ENCODE measurements around the gene HPSE2.
"Not testable (repeated sequence)": the region's sequence is repeated elsewhere in the genome, so short reads cannot be mapped to it uniquely, and the experiment has no call there.

The HPSE2 gene

DNA sequence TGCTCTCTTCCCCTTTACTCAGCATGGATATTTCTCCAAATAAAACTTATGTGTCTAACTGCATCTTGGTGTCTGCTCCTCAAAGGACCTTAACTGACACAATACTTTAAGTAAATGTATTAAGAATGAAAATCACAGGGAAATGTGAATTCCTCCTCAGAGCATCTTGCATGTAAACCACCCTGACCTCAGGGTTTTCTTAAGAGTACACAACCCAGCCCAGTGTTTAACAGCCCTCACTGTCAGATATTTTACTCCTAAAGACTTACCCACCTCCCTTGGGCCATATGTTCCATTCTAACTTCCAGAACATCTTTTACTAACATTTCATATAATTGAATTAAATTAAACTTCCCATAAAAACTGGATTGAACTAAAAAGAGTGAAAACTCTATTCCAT lies 315.3 kb downstream of the HPSE2 start:
- Histone ChIP-seq H3K27ac (ENCODE audit: low read depth, low read length) (no peak overlapping the region), H3K4me3 (ENCODE audit: low read depth, low read length) (no peak overlapping the region), H3K27me3 (ENCODE audit: control insufficient read depth, insufficient read depth, low read length) (no peaks in the 10 kb centered on the region), H3K9ac (ENCODE audit: low read length) (no peak overlapping the region), H3K9me3 (ENCODE audit: control insufficient read depth, insufficient read depth, low read depth, low read length) (no peaks in the 10 kb centered on the region), H3K36me3 (ENCODE audit: control insufficient read depth, insufficient read depth, low read length) (no peaks in the 10 kb centered on the region), H3K4me1 (ENCODE audit: control insufficient read depth, insufficient read depth, low read length) (peaks cover 8% of the 10 kb centered on the region)

DNA sequence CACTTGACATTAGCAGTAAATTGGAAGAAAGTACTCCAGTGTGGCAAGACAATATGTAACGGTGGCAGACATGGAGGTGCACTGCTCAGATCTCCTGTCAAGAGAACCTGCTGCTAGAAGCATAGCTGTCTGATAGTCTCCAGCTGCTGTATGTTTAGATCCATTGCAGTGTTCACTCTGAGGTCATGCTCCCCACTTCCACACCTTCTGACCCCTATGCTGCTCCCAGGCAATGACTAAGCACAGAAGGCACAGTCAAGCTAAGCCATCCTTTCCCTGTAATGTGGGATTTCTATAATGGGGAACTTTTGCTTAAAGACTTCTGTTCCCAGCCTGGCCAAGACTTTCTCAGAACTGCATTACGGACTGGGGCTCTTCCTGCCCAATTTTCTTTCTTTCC lies 315.8 kb downstream of the HPSE2 start:
- Histone ChIP-seq H3K27ac (ENCODE audit: low read depth, low read length) (no peak overlapping the region), H3K27me3 (ENCODE audit: control insufficient read depth, insufficient read depth, low read length) (no peaks in the 10 kb centered on the region), H3K4me1 (ENCODE audit: control insufficient read depth, insufficient read depth, low read length) (peaks cover 8% of the 10 kb centered on the region), H3K4me3 (ENCODE audit: low read depth, low read length) (no peak overlapping the region), H3K9me3 (ENCODE audit: control insufficient read depth, insufficient read depth, low read depth, low read length) (no peaks in the 10 kb centered on the region), H3K9ac (ENCODE audit: low read length) (no peak overlapping the region), H3K36me3 (ENCODE audit: control insufficient read depth, insufficient read depth, low read length) (no peaks in the 10 kb centered on the region)

DNA sequence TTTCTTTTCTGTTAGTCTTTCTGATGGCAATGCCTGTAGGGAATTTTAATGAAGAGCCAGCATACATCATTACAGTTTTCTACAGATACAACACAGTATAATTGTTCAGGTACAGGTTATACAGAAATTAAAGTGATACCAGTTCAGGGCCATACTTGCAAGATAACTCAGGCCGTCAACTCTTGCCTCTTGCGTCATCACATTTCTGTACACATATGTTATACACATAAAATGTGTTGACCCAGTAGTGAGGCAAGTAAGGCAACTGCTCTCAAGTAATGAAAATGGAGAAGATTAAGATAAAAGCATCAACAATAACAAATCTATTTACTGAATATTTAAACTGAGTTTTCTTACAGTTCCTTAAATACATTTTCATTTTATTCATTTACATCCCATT lies 317.8 kb downstream of the HPSE2 start:
- H3K36me3 ChIP-seq (ENCODE audit: control insufficient read depth, insufficient read depth, low read length): no peaks in the 10 kb centered on the region
- H3K9ac ChIP-seq (ENCODE audit: low read length): no peak overlapping the region
- H3K27me3 ChIP-seq (ENCODE audit: control insufficient read depth, insufficient read depth, low read length): no peaks in the 10 kb centered on the region
- H3K4me3 ChIP-seq (ENCODE audit: low read depth, low read length): no peak overlapping the region
- H3K4me1 ChIP-seq (ENCODE audit: control insufficient read depth, insufficient read depth, low read length): peaks cover 8% of the 10 kb centered on the region
- no peaks in the 10 kb centered on the region for H3K9me3 ChIP-seq (ENCODE audit: control insufficient read depth, insufficient read depth, low read depth, low read length)
- no peak overlapping the region for H3K27ac ChIP-seq (ENCODE audit: low read depth, low read length)

DNA sequence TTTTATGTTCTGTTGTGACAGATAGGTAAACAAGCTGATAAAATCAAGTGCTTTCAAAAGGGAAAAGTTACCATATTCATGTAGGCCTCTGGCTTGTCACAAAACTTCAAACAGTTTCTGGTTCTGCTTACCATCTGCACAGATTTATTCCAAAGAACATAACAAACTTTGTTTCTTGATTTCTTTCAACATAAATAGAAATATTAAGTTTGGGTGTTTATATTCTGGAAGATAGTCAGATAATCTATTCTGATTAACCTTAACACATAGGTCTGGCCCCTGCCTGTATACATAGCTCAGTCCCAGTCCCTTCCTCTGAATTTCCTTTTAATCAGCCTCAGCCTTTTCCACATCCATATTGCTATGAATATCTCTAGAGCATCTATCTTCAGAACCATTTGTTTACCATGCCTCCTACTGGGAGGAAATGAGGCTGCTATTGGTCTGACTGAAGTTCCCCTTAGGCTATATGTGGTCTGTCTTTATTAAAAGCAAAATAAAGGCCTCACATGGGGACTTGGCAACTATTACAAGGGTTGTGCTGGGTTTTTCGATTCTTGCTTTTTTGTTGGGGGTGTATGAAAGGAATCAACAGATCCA lies 319.0 kb downstream of the HPSE2 start:
- peaks cover 8% of the 10 kb centered on the region for H3K4me1 ChIP-seq (ENCODE audit: control insufficient read depth, insufficient read depth, low read length)
- H3K27ac ChIP-seq (ENCODE audit: low read depth, low read length): no peak overlapping the region
- H3K9me3 ChIP-seq (ENCODE audit: control insufficient read depth, insufficient read depth, low read depth, low read length): no peaks in the 10 kb centered on the region
- H3K27me3 ChIP-seq (ENCODE audit: control insufficient read depth, insufficient read depth, low read length): no peaks in the 10 kb centered on the region
- no peak overlapping the region for H3K4me3 ChIP-seq (ENCODE audit: low read depth, low read length)
- no peaks in the 10 kb centered on the region for H3K36me3 ChIP-seq (ENCODE audit: control insufficient read depth, insufficient read depth, low read length)
- H3K9ac ChIP-seq (ENCODE audit: low read length): no peak overlapping the region

GRCh38 chr10:98915911-98916310 lies 319.7 kb downstream of the HPSE2 start:
- Histone ChIP-seq H3K9me3 (ENCODE audit: control insufficient read depth, insufficient read depth, low read depth, low read length) (no peaks in the 10 kb centered on the region), H3K27ac (ENCODE audit: low read depth, low read length) (no peak overlapping the region), H3K4me3 (ENCODE audit: low read depth, low read length) (no peak overlapping the region), H3K9ac (ENCODE audit: low read length) (no peak overlapping the region), H3K36me3 (ENCODE audit: control insufficient read depth, insufficient read depth, low read length) (no peaks in the 10 kb centered on the region), H3K4me1 (ENCODE audit: control insufficient read depth, insufficient read depth, low read length) (peaks cover 8% of the 10 kb centered on the region), H3K27me3 (ENCODE audit: control insufficient read depth, insufficient read depth, low read length) (no peaks in the 10 kb centered on the region)

DNA sequence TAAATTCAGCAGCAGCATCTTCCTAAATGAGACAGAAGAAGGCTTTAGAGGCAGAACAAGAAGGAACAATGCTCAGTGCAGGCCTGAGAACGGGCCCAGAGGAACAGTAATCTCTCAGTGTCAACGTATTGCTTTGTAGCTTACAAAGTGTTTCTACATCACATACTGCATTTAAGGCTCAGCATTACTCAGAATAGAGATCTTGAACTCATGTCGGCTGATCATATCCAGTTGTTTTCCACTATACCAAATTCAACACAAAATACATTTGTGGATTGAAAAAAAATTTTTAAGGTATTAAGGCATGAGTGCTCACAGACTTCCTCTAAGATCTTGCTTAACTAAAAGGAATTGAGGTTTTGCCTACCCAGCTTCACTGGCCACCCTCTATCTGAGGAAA lies 325.1 kb downstream of the HPSE2 start:
- Histone ChIP-seq H3K4me3 (ENCODE audit: low read depth, low read length) (no peak overlapping the region), H3K27me3 (ENCODE audit: control insufficient read depth, insufficient read depth, low read length) (no peaks in the 10 kb centered on the region), H3K4me1 (ENCODE audit: control insufficient read depth, insufficient read depth, low read length) (no peaks in the 10 kb centered on the region), H3K36me3 (ENCODE audit: control insufficient read depth, insufficient read depth, low read length) (no peaks in the 10 kb centered on the region), H3K9me3 (ENCODE audit: control insufficient read depth, insufficient read depth, low read depth, low read length) (no peaks in the 10 kb centered on the region), H3K27ac (ENCODE audit: low read depth, low read length) (no peak overlapping the region), H3K9ac (ENCODE audit: low read length) (no peak overlapping the region)

DNA sequence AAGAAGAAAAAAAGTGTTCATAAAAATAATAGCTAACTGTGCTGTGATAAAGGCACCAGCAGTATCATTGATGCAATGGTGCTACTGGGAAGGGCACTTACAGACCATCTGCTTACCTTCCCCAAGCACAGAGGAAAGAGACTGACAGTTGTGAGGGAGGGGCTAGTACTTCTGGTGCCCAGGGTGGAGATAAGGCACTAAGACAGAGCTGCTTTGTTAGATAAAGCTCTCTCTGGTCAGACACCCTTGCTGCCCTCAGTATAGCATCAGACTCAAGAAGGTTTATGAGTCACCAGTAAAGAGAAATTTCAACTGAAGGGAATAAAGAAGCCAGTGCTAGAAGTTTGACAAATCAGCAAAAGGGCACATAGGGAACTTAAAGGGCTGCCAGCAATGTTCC lies 325.6 kb downstream of the HPSE2 start:
- Histone ChIP-seq H3K4me3 (ENCODE audit: low read depth, low read length) (no peak overlapping the region), H3K9ac (ENCODE audit: low read length) (no peak overlapping the region), H3K36me3 (ENCODE audit: control insufficient read depth, insufficient read depth, low read length) (no peaks in the 10 kb centered on the region), H3K27ac (ENCODE audit: low read depth, low read length) (no peak overlapping the region), H3K27me3 (ENCODE audit: control insufficient read depth, insufficient read depth, low read length) (no peaks in the 10 kb centered on the region), H3K4me1 (ENCODE audit: control insufficient read depth, insufficient read depth, low read length) (no peaks in the 10 kb centered on the region), H3K9me3 (ENCODE audit: control insufficient read depth, insufficient read depth, low read depth, low read length) (no peaks in the 10 kb centered on the region)

GRCh38 chr10:98908868-98909267 lies 326.8 kb downstream of the HPSE2 start:
- Histone ChIP-seq H3K27ac (ENCODE audit: low read depth, low read length) (no peak overlapping the region), H3K9me3 (ENCODE audit: control insufficient read depth, insufficient read depth, low read depth, low read length) (no peaks in the 10 kb centered on the region), H3K27me3 (ENCODE audit: control insufficient read depth, insufficient read depth, low read length) (no peaks in the 10 kb centered on the region), H3K4me3 (ENCODE audit: low read depth, low read length) (no peak overlapping the region), H3K36me3 (ENCODE audit: control insufficient read depth, insufficient read depth, low read length) (no peaks in the 10 kb centered on the region), H3K9ac (ENCODE audit: low read length) (no peak overlapping the region), H3K4me1 (ENCODE audit: control insufficient read depth, insufficient read depth, low read length) (no peaks in the 10 kb centered on the region)

DNA sequence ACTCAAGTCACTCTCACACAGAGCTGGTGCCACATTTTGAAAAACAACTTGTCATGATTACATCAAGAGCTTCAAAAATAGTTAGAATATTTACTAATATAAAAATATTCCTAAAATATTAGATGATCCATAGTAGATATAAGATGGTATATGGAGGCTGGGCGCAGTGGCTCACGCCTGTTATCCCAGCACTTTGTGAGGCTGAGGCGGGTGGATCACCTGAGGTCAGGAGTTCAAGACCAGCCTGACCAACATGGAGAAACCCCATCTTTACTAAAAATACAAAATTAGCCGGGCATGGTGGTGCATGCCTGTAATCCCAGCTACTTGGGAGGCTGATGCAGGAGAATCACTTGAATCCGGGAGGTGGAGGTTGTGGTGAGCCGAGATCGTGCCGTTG lies 327.4 kb downstream of the HPSE2 start:
- H3K27ac ChIP-seq (ENCODE audit: low read depth, low read length); H3K9me3 ChIP-seq (ENCODE audit: control insufficient read depth, insufficient read depth, low read depth, low read length); H3K4me3 ChIP-seq (ENCODE audit: low read depth, low read length); H3K36me3 ChIP-seq (ENCODE audit: control insufficient read depth, insufficient read depth, low read length); H3K9ac ChIP-seq (ENCODE audit: low read length); H3K4me1 ChIP-seq (ENCODE audit: control insufficient read depth, insufficient read depth, low read length); H3K27me3 ChIP-seq (ENCODE audit: control insufficient read depth, insufficient read depth, low read length): not testable (repeated sequence)

DNA sequence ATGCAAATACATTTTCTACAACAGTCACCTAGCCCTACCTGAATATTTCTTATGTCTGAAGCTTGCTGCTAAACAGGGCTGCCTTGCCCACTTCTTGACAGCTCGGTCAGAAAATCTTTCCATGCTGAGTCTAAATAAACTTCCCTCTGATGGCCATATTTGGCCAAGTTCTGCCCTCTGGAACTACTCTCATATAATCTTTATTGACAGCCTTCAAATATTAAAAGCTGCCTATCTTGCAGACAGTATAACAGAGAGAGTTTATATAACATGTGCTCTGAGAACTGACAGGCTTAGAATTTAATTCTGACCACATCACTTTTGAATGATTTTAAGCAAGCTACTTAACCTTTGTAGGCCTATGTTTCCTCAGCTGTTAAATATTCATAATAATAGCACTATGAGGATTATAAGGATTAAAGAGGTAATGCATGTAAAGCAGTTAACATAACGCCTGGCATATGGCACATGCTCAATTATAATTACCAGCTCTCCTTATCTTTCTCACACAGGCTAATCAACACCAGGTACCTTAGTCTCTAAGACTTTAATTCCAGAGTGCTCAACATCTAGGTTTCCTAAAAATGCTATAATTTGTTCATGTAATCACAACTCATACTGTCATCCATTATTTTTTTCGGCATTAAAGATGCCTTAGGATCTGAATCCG lies 334.1 kb downstream of the HPSE2 start:
- Histone ChIP-seq H3K9me3 (ENCODE audit: control insufficient read depth, insufficient read depth, low read depth, low read length) (no peaks in the 10 kb centered on the region), H3K9ac (ENCODE audit: low read length) (no peak overlapping the region), H3K4me1 (ENCODE audit: control insufficient read depth, insufficient read depth, low read length) (no peaks in the 10 kb centered on the region), H3K36me3 (ENCODE audit: control insufficient read depth, insufficient read depth, low read length) (no peaks in the 10 kb centered on the region), H3K27ac (ENCODE audit: low read depth, low read length) (no peak overlapping the region), H3K27me3 (ENCODE audit: control insufficient read depth, insufficient read depth, low read length) (no peaks in the 10 kb centered on the region), H3K4me3 (ENCODE audit: low read depth, low read length) (no peak overlapping the region)

DNA sequence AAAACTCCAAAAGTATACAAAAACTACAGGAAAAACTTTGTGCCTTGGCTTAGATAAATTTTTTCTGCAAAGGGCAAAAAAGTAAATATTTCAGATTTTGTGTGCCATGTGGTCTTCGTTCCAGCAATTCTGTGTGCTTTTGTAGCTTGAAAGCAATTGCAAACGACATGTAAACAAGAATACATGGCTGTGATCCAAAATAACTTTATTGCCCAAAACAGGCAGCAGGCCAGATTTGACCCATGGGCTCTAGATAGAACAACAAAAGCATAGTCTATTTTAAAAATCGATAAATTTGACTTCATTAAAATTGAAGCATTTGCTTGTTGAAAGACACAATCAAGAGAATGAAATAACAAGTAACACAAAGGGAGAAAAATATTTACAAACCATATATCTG lies 336.6 kb downstream of the HPSE2 start:
- no peak overlapping the region for H3K4me3 ChIP-seq (ENCODE audit: low read depth, low read length)
- H3K27ac ChIP-seq (ENCODE audit: low read depth, low read length): no peak overlapping the region
- no peaks in the 10 kb centered on the region for H3K36me3 ChIP-seq (ENCODE audit: control insufficient read depth, insufficient read depth, low read length)
- no peaks in the 10 kb centered on the region for H3K4me1 ChIP-seq (ENCODE audit: control insufficient read depth, insufficient read depth, low read length)
- H3K27me3 ChIP-seq (ENCODE audit: control insufficient read depth, insufficient read depth, low read length): no peaks in the 10 kb centered on the region
- no peaks in the 10 kb centered on the region for H3K9me3 ChIP-seq (ENCODE audit: control insufficient read depth, insufficient read depth, low read depth, low read length)
- no peak overlapping the region for H3K9ac ChIP-seq (ENCODE audit: low read length)
